H1 (cell line): ENCODE data around the gene ZBTB38. TPM values are rescaled to one million over a fixed set of nuclear protein-coding genes. Genes with fewer than 3 reads are reported as not detected.

ENCODE experiments used
- CTCF ChIA-PET: fragments of 300-600 bp; sonication (Branson Sonifier 250); formaldehyde crosslinking; loops from one replicate; lab custom pipeline; 2021; ENCODE audit not compliant: partially characterized antibody; lab: Charles Lee
- POLR2A ChIA-PET: fragments of 300-600 bp; sonication (Branson Sonifier 250); formaldehyde crosslinking; loops from one replicate; lab custom pipeline; 2021; ENCODE audit warnings: inconsistent platforms; ENCODE audit not compliant: partially characterized antibody; lab: Charles Lee
- DNase-seq, 2 experiments: peaks; one replicate each; pipeline versions ENCODE4 v3.0.0 to v3.0.0-alpha.2; 2010 to 2022; ENCODE audit warnings: low spot score in 2 of 2, low read depth in 1 of 2, mixed read lengths in 1 of 2
- FAIRE-seq: peaks from 2 replicates; lab custom pipeline; 2011; peaks lifted over from hg19 to GRCh38; lab: Jason Lieb, UNC
- H2AFZ ChIP-seq: 2 replicates; pipeline ENCODE4 v1.8.1; 2012; ENCODE audit warnings: low read length, inconsistent platforms
- H2AK5ac ChIP-seq: 2 replicates; pipeline ENCODE4 v1.6.1; 2013; ENCODE audit warnings: low read depth, low read length
- H2BK120ac ChIP-seq: replicated peaks from 2 replicates; pipeline ENCODE3; 2013; ENCODE audit warnings: low read depth, low read length, inconsistent platforms
- H2BK12ac ChIP-seq: 2 replicates; pipeline ENCODE4 v1.6.1; 2013; ENCODE audit warnings: low read depth, low read length
- H2BK15ac ChIP-seq: 2 replicates; pipeline ENCODE4 v1.6.1; 2013; ENCODE audit warnings: low read length
- H2BK20ac ChIP-seq: 2 replicates; pipeline ENCODE4 v1.6.1; 2013; ENCODE audit warnings: low read length
- H2BK5ac ChIP-seq: 2 replicates; pipeline ENCODE4 v1.6.1; 2013; ENCODE audit warnings: low read depth, low read length
- H3K14ac ChIP-seq: 2 replicates; pipeline ENCODE4 v1.6.1; 2013; ENCODE audit warnings: inconsistent platforms; ENCODE audit not compliant: insufficient read length
- H3K18ac ChIP-seq: 2 replicates; pipeline ENCODE4 v1.6.1; 2013; ENCODE audit warnings: low read length; ENCODE audit errors: extremely low read depth
- H3K23ac ChIP-seq: 2 replicates; pipeline ENCODE4 v1.6.1; 2013; ENCODE audit warnings: inconsistent platforms; ENCODE audit not compliant: insufficient read length
- H3K23me2 ChIP-seq: 2 replicates; pipeline ENCODE4 v1.6.1; 2013; ENCODE audit warnings: low read depth, low read length
- H3K27ac ChIP-seq: 2 replicates; pipeline ENCODE4 v1.6.1; 2011; ENCODE audit warnings: low read depth, low read length, inconsistent platforms
- H3K27me3 ChIP-seq, 4 experiments: replicated peaks in 1 of 4; 1 replicate in 1 of 4; 2 replicates in 3 of 4; pipeline versions ENCODE4 v1.6.1 to v1.8.1; 2011 to 2013; ENCODE audit warnings: low read length in 3 of 4, mild to moderate bottlenecking in 3 of 4, inconsistent platforms in 2 of 4, mixed read lengths in 2 of 4, moderate library complexity in 1 of 4; ENCODE audit not compliant: control insufficient read depth in 3 of 4, insufficient read depth in 3 of 4; ENCODE audit errors: extremely low read depth in 1 of 4
- H3K36me3 ChIP-seq, 4 experiments: 2 replicates each; pipeline versions ENCODE4 v1.6.1 to v1.8.1; 2011 to 2013; ENCODE audit warnings: mild to moderate bottlenecking in 4 of 4, low read length in 3 of 4, moderate library complexity in 2 of 4, control low read depth in 1 of 4, inconsistent platforms in 1 of 4; ENCODE audit not compliant: insufficient read depth in 4 of 4, control insufficient read depth in 2 of 4
- H3K4ac ChIP-seq: replicated peaks from 2 replicates; pipeline ENCODE3; 2013; ENCODE audit warnings: low read length, low read depth, mixed read lengths, inconsistent platforms; ENCODE audit not compliant: insufficient read length
- H3K4me1 ChIP-seq, 4 experiments: replicated peaks in 1 of 4; 1 replicate in 1 of 4; 2 replicates in 3 of 4; pipeline versions ENCODE4 v1.6.1 to v1.8.1; 2011 to 2013; ENCODE audit warnings: low read length in 3 of 4, inconsistent platforms in 2 of 4, mixed read lengths in 1 of 4; ENCODE audit not compliant: insufficient read depth in 4 of 4, control insufficient read depth in 3 of 4
- H3K4me2 ChIP-seq, 2 experiments: 2 replicates each; pipeline versions ENCODE4 v1.6.1 to v1.8.1; 2011 to 2013; ENCODE audit warnings: low read depth in 2 of 2, low read length in 2 of 2, control low read depth in 1 of 2, inconsistent platforms in 1 of 2, mild to moderate bottlenecking in 1 of 2; ENCODE audit not compliant: insufficient read depth in 1 of 2
- H3K4me3 ChIP-seq, 4 experiments: fragments of 200-600, 300-600 bp in 1 of 4; sonication (generic), shearing (Covaris generic), sonication (Bioruptor Twin) in 1 of 4; 2 replicates each; pipeline versions ENCODE4 v1.5.1 to v1.8.1; 2011 to 2016; ENCODE audit warnings: low read length in 4 of 4, low read depth in 3 of 4, control low read depth in 2 of 4, inconsistent platforms in 2 of 4, mild to moderate bottlenecking in 2 of 4, mixed read lengths in 1 of 4, moderate library complexity in 1 of 4; ENCODE audit not compliant: insufficient read depth in 2 of 4; ENCODE audit errors: extremely low read depth in 1 of 4
- H3K56ac ChIP-seq: replicated peaks from 2 replicates; pipeline ENCODE3; 2013; ENCODE audit warnings: low read depth, mild to moderate bottlenecking, mixed read lengths, low read length, inconsistent platforms; ENCODE audit not compliant: insufficient read length
- H3K79me1 ChIP-seq: 2 replicates; pipeline ENCODE4 v1.6.1; 2013; ENCODE audit warnings: low read depth, low read length, control low read depth
- H3K79me2 ChIP-seq, 2 experiments: 2 replicates each; pipeline versions ENCODE4 v1.6.1 to v1.8.1; 2012 to 2013; ENCODE audit warnings: low read length in 2 of 2, mild to moderate bottlenecking in 2 of 2, inconsistent platforms in 1 of 2; ENCODE audit not compliant: insufficient read depth in 2 of 2, control insufficient read depth in 1 of 2
- H3K9ac ChIP-seq, 4 experiments: replicated peaks in 1 of 4; 1 replicate in 1 of 4; 2 replicates in 3 of 4; pipeline versions ENCODE4 v1.6.1 to v1.8.1; 2011 to 2013; ENCODE audit warnings: low read depth in 3 of 4, low read length in 3 of 4, control low read depth in 2 of 4, mild to moderate bottlenecking in 2 of 4, moderate library complexity in 2 of 4, inconsistent platforms in 1 of 4; ENCODE audit errors: extremely low read depth in 1 of 4
- H3K9me3 ChIP-seq, 2 experiments: 2 replicates each; pipeline versions ENCODE4 v1.6.1 to v1.8.1; 2012 to 2013; ENCODE audit warnings: mild to moderate bottlenecking in 2 of 2, moderate library complexity in 2 of 2, control low read depth in 1 of 2, inconsistent platforms in 1 of 2, low read depth in 1 of 2, low read length in 1 of 2, mixed read lengths in 1 of 2; ENCODE audit not compliant: insufficient read depth in 2 of 2
- H4K20me1 ChIP-seq, 2 experiments: replicated peaks in 1 of 2; 2 replicates each; pipeline versions ENCODE3 to v1.8.1; 2011 to 2013; ENCODE audit warnings: inconsistent platforms in 2 of 2, low read length in 2 of 2, mild to moderate bottlenecking in 1 of 2; ENCODE audit not compliant: insufficient read depth in 2 of 2, control insufficient read depth in 1 of 2
- H4K5ac ChIP-seq: 2 replicates; pipeline ENCODE4 v1.6.1; 2013; ENCODE audit warnings: low read length, low read depth, mixed read lengths, inconsistent platforms; ENCODE audit not compliant: insufficient read length
- H4K8ac ChIP-seq: 2 replicates; pipeline ENCODE4 v1.8.0; 2013; ENCODE audit warnings: mild to moderate bottlenecking, moderate library complexity, low read length, inconsistent platforms; ENCODE audit not compliant: insufficient read depth; ENCODE audit errors: extremely low read depth
- H4K91ac ChIP-seq: replicated peaks from 2 replicates; pipeline ENCODE3; 2013; ENCODE audit warnings: low read length, mixed read lengths, inconsistent platforms; ENCODE audit not compliant: insufficient read length
- CBX5 ChIP-seq: fragments of 300-800, 300-1000 bp; sonication (generic); IDR thresholded peaks from 2 replicates; pipeline ENCODE4 v1.7.1; 2016; ENCODE audit warnings: antibody characterized with exemption, low read length, low read depth
- CTBP2 ChIP-seq: IDR thresholded peaks from 2 replicates; pipeline ENCODE4 v1.7.0; 2011; ENCODE audit warnings: borderline replicate concordance, mild to moderate bottlenecking, moderate library complexity, mixed read lengths, low read length; ENCODE audit not compliant: insufficient read depth, insufficient read length
- GTF2F1 ChIP-seq: IDR thresholded peaks from 2 replicates; pipeline ENCODE4 v1.6.1; 2012; ENCODE audit warnings: low read depth, low read length, improper control_type of control experiment, borderline replicate concordance
- POLR2A ChIP-seq, 2 experiments: IDR thresholded peaks; 1 replicate in 1 of 2; 2 replicates in 1 of 2; pipeline ENCODE4 v1.6.1; 2011; ENCODE audit warnings: low read depth in 2 of 2, low read length in 2 of 2, mild to moderate bottlenecking in 2 of 2; ENCODE audit errors: control extremely low read depth in 1 of 2
- POU5F1 ChIP-seq: IDR thresholded peaks from 2 replicates; pipeline ENCODE4 v1.6.1; 2011; ENCODE audit warnings: low read depth, mild to moderate bottlenecking, low read length, moderate library complexity
- RNF2 ChIP-seq: fragments of 200-900, 300-1000 bp; sonication (generic); IDR thresholded peaks from 2 replicates; pipeline ENCODE4 v1.7.1; 2016; ENCODE audit warnings: borderline replicate concordance, low read depth, mild to moderate bottlenecking, antibody characterized with exemption, low read length; ENCODE audit not compliant: poor library complexity, severe bottlenecking; ENCODE audit errors: missing control alignments
- RXRA ChIP-seq: IDR thresholded peaks from 2 replicates; pipeline ENCODE4 v1.6.1; 2011; ENCODE audit warnings: low read depth, mild to moderate bottlenecking, low read length, moderate library complexity; ENCODE audit not compliant: insufficient read depth
- YY1 ChIP-seq: IDR thresholded peaks from 2 replicates; pipeline ENCODE4 v1.6.1; 2011; ENCODE audit warnings: low read depth, mild to moderate bottlenecking, low read length
- WGBS, 2 experiments: shearing (Covaris generic) in 1 of 2; methylation state at CpG; one replicate each; pipeline versions ENCODE4 v1.1.6 to v1.1.7; 2013 to 2015; ENCODE audit warnings: low lambda C conversion rate in 2 of 2, mixed read lengths in 2 of 2, inconsistent platforms in 1 of 2, low coverage in 1 of 2, missing lambda C conversion rate in 1 of 2; ENCODE audit not compliant: insufficient replicate concordance in 2 of 2, insufficient coverage in 1 of 2, insufficient read length in 1 of 2; ENCODE audit errors: extremely low coverage in 1 of 2, missing lambda C conversion rate in 1 of 2; 5-methylcytosine and 5-hydroxymethylcytosine counted together
- polyA plus RNA-seq, 7 experiments: library from polyadenylated mRNA; depleted of rRNA in 3 of 7; stranded (reverse) in 5 of 7; unstranded in 2 of 7; fragments of >200 nt in 5 of 7; fragments of 200-250 nt in 2 of 7; gene quantifications; 1 replicate in 5 of 7; 2 replicates in 1 of 7; 4 replicates in 1 of 7; pipeline versions ENCODE4 v1.2.1 to v1.2.3, GENCODE V29; 2011 to 2013; ENCODE audit warnings: missing spikeins in 2 of 7, mixed read lengths in 2 of 7
- total RNA-seq: library from RNA; stranded (reverse); fragmentation: NEBNext Ultra II Directional; extraction: Animal tissue kit (Norgen Biotek cat#: 25700); gene quantifications from 2 replicates; pipeline ENCODE4 v1.2.1, GENCODE V29; 2021
- TF ChIP-seq, protein P1 (sequence below): IDR thresholded peaks from 2 replicates; pipeline ENCODE4 v1.6.1; 2011; ENCODE audit warnings: low read length, improper control_type of control experiment
- TF ChIP-seq, protein P2 (sequence below): IDR thresholded peaks from 2 replicates; pipeline ENCODE4 v1.6.1; 2011; ENCODE audit warnings: low read depth, mild to moderate bottlenecking, low read length; ENCODE audit not compliant: insufficient read depth

The ZBTB38 gene
- total and polyA plus RNA-seq, 2 of the 8 experiments (the other 6 are each of a cell fraction or from before 2014, with no cell fraction given): 4.4 to 10.5 TPM

DNA sequence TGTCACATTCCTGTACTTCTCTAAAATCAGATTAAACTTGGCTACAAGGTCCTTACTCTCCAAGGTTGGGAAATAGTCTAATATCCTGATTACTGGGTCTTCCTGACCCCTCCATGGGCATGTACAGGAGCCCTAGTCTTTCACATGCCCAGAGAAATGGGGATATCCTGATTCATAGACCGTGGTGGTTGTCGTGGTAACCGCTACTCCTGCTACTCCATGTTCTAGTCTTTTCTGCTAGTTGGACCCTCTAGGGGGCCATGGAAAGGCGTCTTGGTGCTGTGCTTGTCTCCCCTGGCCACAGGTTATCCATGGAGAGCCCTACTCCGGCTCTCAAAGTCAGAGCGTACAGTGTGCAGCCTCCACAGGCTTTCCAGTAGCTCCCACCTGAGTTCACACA, 13.1 kb upstream of the ZBTB38 start:
- Histone ChIP-seq H2BK12ac (no peak overlapping the region), H3K14ac (no peak overlapping the region), H2AK5ac (no peak overlapping the region), H4K5ac (no peak overlapping the region), H2AFZ (no peak overlapping the region), H3K79me2 (no peaks in the 10 kb centered on the region), H3K4me1 (no peaks in the 10 kb centered on the region), H3K36me3 (no peaks in the 10 kb centered on the region), H3K9ac (no peak overlapping the region), H3K56ac (no peak overlapping the region), H4K8ac (no peak overlapping the region), H2BK20ac (no peak overlapping the region), H3K27ac (no peak overlapping the region), H3K4me2 (no peak overlapping the region), H4K91ac (no peak overlapping the region), H2BK120ac (no peak overlapping the region), H3K4me3 (no peak overlapping the region), H3K23ac (no peak overlapping the region), H2BK5ac (no peak overlapping the region), H3K79me1 (no peaks in the 10 kb centered on the region), H3K4ac (no peak overlapping the region), H2BK15ac (no peak overlapping the region), H3K18ac (no peak overlapping the region), H3K23me2 (no peaks in the 10 kb centered on the region), H3K9me3 (no peaks in the 10 kb centered on the region), H4K20me1 (no peaks in the 10 kb centered on the region), H3K27me3 (no peaks in the 10 kb centered on the region)
- FAIRE-seq: no peak
- DNase-seq: no peak
- ChIA-PET POLR2A (interaction anchor here (1.4 kb wide), 1 partner anchor 10 kb away, joined by 4 read pairs; no protein-coding TSS in a partner anchor), CTCF (interaction anchor here (0.6 to 5.1 kb wide), 7 partner anchors 9 to 99 kb away, joined by 3 to 42 read pairs (median 4); no protein-coding TSS in a partner anchor)
- WGBS, 2 experiments: 84% methylated on average over 6 of the region's 6 CpGs; no CpG with 5 or more reads in 1 of the 2 experiments
- TF ChIP-seq CBX5 (no peak), CTBP2 (no peak), YY1 (no peak), POU5F1 (no peak), RNF2 (no peak), POLR2A (IDR thresholded peaks at IDR 0.05; ENCODE audit: control extremely low read depth in 1 of 2, low read depth in 2 of 2, low read length in 2 of 2) (no peak), RXRA (no peak), GTF2F1 (no peak)
- TF ChIP-seq, protein P1, sequence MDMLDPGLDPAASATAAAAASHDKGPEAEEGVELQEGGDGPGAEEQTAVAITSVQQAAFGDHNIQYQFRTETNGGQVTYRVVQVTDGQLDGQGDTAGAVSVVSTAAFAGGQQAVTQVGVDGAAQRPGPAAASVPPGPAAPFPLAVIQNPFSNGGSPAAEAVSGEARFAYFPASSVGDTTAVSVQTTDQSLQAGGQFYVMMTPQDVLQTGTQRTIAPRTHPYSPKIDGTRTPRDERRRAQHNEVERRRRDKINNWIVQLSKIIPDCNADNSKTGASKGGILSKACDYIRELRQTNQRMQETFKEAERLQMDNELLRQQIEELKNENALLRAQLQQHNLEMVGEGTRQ: no peak
- TF ChIP-seq, protein P2, sequence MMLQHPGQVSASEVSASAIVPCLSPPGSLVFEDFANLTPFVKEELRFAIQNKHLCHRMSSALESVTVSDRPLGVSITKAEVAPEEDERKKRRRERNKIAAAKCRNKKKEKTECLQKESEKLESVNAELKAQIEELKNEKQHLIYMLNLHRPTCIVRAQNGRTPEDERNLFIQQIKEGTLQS: no peak
